H1 (cell line): ENCODE results near the gene ANGPTL4. TPM values are rescaled to one million over a fixed set of nuclear protein-coding genes. Genes with fewer than 3 reads are reported as not detected.

Experiments used
- ASH2L ChIP-seq: fragments of 200-600, 300-600 bp; sonication (generic); IDR thresholded peaks from one replicate; pipeline ENCODE4 v1.7.1; 2017; ENCODE audit warnings: low read length
- BACH1 ChIP-seq: IDR thresholded peaks from 2 replicates; pipeline ENCODE4 v1.6.1; 2012; ENCODE audit warnings: low read length, improper control_type of control experiment
- CBX8 ChIP-seq: fragments of 300-800, 300-1000 bp; sonication (generic); IDR thresholded peaks from 2 replicates; pipeline ENCODE4 v1.7.1; 2016; ENCODE audit warnings: low read depth, low read length, borderline replicate concordance
- CHD2 ChIP-seq: IDR thresholded peaks from 2 replicates; pipeline ENCODE4 v1.6.1; 2012; ENCODE audit warnings: low read length, improper control_type of control experiment
- EGR1 ChIP-seq: IDR thresholded peaks from 2 replicates; pipeline ENCODE4 v1.6.1; 2011; ENCODE audit warnings: low read depth, low read length, borderline replicate concordance
- FOSL1 ChIP-seq: IDR thresholded peaks from 2 replicates; pipeline ENCODE4 v1.6.1; 2011; ENCODE audit warnings: mild to moderate bottlenecking, low read depth, low read length, moderate library complexity; ENCODE audit not compliant: insufficient read depth
- GABPA ChIP-seq: IDR thresholded peaks from 2 replicates; pipeline ENCODE4 v1.6.1; 2011; ENCODE audit warnings: mild to moderate bottlenecking, low read length, moderate library complexity, borderline replicate concordance; ENCODE audit not compliant: insufficient read depth
- JUN ChIP-seq: IDR thresholded peaks from 2 replicates; pipeline ENCODE4 v1.6.1; 2011; ENCODE audit warnings: low read depth, mild to moderate bottlenecking, improper control_type of control experiment, low read length
- POLR2A ChIP-seq, 2 experiments: IDR thresholded peaks; 1 replicate in 1 of 2; 2 replicates in 1 of 2; pipeline ENCODE4 v1.6.1; 2011; ENCODE audit warnings: low read depth in 2 of 2, low read length in 2 of 2, mild to moderate bottlenecking in 2 of 2; ENCODE audit errors: control extremely low read depth in 1 of 2
- POLR2AphosphoS5 ChIP-seq: IDR thresholded peaks from 2 replicates; pipeline ENCODE4 v1.6.1; 2011; ENCODE audit warnings: low read depth, low read length
- SIRT6 ChIP-seq: IDR thresholded peaks from one replicate; pipeline ENCODE4 v1.7.1; 2012; ENCODE audit warnings: low read length, inconsistent platforms
- SP2 ChIP-seq: IDR thresholded peaks from 2 replicates; pipeline ENCODE4 v1.6.1; 2012; ENCODE audit warnings: mild to moderate bottlenecking, low read length, inconsistent platforms
- polyA plus RNA-seq, 7 experiments: library from polyadenylated mRNA; depleted of rRNA in 3 of 7; stranded (reverse) in 5 of 7; unstranded in 2 of 7; fragments of >200 nt in 5 of 7; fragments of 200-250 nt in 2 of 7; gene quantifications; 1 replicate in 5 of 7; 2 replicates in 1 of 7; 4 replicates in 1 of 7; pipeline versions ENCODE4 v1.2.1 to v1.2.3, GENCODE V29; 2011 to 2013; ENCODE audit warnings: missing spikeins in 2 of 7, mixed read lengths in 2 of 7
- total RNA-seq: library from RNA; stranded (reverse); fragmentation: NEBNext Ultra II Directional; extraction: Animal tissue kit (Norgen Biotek cat#: 25700); gene quantifications from 2 replicates; pipeline ENCODE4 v1.2.1, GENCODE V29; 2021

ANGPTL4 gene
- total and polyA plus RNA-seq, 2 of the 8 experiments (the other 6 are each of a cell fraction or from before 2014, with no cell fraction given): 2.3 to 6.5 TPM

DNA sequence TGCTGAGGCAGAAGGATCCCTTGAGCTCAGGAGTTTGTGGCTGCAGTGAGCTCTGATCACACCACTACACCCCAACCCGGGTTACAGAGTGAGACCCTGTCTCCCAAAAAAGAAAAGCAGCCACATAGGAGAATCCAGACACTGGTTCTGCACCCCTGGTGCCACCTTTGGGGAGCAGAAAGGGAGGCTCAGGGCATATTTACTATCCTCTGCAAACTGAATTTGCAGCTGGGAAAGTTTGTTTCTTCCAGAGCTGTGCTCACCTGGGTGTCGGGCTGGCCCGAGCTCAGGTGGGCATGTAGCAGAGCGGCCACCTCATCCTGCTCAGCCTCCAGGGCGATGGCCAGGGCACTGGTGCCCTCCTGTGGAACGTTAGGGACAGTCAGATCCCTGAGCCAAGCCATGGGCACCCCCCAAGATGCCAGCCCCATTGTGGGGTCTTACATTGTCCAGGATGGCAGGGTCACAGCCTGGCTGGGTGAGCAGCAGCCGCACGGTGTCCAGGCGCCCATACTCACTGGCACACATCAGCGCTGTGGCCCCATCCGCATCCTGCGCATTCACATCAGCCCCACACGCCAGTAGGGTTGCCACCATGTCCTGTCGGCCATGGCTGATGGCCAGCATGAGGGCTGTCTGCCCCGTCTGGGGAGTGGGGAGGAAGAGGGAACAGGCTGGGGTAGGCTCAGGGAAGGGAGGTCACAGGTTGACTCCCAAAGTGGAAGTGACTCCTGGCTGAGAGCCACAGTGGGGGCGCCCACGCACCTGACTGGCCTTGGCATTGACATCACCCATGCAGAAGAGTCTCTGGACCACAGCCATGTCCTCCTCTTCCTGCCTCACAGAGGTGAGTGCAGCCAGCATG, 39.5 kb upstream of the ANGPTL4 start (continued):
- TF ChIP-seq CBX8: no peak
- TF ChIP-seq BACH1: no peak
- no peak for TF ChIP-seq GABPA
- no peak for TF ChIP-seq FOSL1
- peak in 1 of 2 experiments; percentile 50; a peak in 2 of 3 replicates for TF ChIP-seq POLR2A (IDR thresholded peaks at IDR 0.05; ENCODE audit: control extremely low read depth in 1 of 2, low read depth in 2 of 2, low read length in 2 of 2)
- no peak for TF ChIP-seq SIRT6
- no peak for TF ChIP-seq SP2
- TF ChIP-seq CHD2: 0 out of 2 replicates have a peak, but pooled peaks have one; percentile 12
- no peak for TF ChIP-seq ASH2L
- TF ChIP-seq EGR1: no peak
- TF ChIP-seq JUN: no peak
- peak; percentile 79; the same call in 1 of the 2 replicates for TF ChIP-seq POLR2AphosphoS5
